ENCODE measurements around the gene VPS35L.

DNA sequence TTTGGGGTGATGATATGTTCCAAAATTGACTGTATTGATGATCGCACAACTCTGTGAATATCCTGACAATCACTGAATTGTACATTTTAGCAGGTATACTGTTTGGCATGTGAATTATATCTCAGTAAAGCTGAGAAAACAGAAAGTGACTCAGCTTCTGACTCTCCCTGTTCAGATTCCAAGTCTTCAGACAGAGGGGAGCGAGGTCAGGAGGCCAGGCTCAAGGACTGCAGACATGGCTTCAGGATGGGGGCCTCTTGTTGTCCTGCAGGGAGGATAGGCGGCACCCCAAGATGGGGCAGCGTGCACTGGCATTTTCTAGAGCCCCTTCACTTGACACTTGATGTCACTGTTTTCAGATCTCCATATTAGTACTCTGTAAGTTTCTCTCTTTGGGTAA lies 116.9 kb downstream of the VPS35L start:
- TF ChIP-seq, protein P1, sequence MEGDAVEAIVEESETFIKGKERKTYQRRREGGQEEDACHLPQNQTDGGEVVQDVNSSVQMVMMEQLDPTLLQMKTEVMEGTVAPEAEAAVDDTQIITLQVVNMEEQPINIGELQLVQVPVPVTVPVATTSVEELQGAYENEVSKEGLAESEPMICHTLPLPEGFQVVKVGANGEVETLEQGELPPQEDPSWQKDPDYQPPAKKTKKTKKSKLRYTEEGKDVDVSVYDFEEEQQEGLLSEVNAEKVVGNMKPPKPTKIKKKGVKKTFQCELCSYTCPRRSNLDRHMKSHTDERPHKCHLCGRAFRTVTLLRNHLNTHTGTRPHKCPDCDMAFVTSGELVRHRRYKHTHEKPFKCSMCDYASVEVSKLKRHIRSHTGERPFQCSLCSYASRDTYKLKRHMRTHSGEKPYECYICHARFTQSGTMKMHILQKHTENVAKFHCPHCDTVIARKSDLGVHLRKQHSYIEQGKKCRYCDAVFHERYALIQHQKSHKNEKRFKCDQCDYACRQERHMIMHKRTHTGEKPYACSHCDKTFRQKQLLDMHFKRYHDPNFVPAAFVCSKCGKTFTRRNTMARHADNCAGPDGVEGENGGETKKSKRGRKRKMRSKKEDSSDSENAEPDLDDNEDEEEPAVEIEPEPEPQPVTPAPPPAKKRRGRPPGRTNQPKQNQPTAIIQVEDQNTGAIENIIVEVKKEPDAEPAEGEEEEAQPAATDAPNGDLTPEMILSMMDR (IDR thresholded peaks at IDR 0.05; ENCODE audit: insufficient read depth, low read depth, low read length) = no peak
- TF ChIP-seq EZH2 (IDR thresholded peaks at IDR 0.05; ENCODE audit: insufficient read depth, low read length) = no peak

Measured in astrocyte (in vitro differentiated cells and primary cell).